Vagina (tissue), 2 donors: Measurements from ENCODE around the gene MSI2. TPM values are rescaled to one million over a fixed set of nuclear protein-coding genes. Genes with fewer than 3 reads are reported as not detected.

Experiments
- DNase-seq, 2 donors: peaks; one replicate each; pipeline ENCODE4 v3.0.0-alpha.2; 2017; ENCODE audit errors: extremely low spot score in 2 of 2
- H3K27ac ChIP-seq: fragments of 200-600 bp; sonication (generic); one replicate; pipeline ENCODE4 v1.5.1; 2019
- H3K27me3 ChIP-seq: fragments of 200-600 bp; sonication (generic); one replicate; pipeline ENCODE4 v1.5.1; 2019
- H3K36me3 ChIP-seq, 2 donors: fragments of 200-600 bp; sonication (generic); one replicate each; pipeline ENCODE4 v1.5.1; 2017 to 2019
- H3K4me1 ChIP-seq: fragments of 200-600 bp; sonication (generic); one replicate; pipeline ENCODE4 v1.5.1; 2019
- H3K4me3 ChIP-seq, 2 donors: fragments of 200-600 bp; sonication (generic); 1 replicate in 1 of 2; 2 replicates in 1 of 2; pipeline ENCODE4 v1.5.1; 2016 to 2019
- H3K9me3 ChIP-seq: fragments of 200-600 bp; sonication (generic); one replicate; pipeline ENCODE4 v1.5.1; 2019
- CTCF ChIP-seq, 3 experiments: fragments of 450-650 bp in 2 of 3; fragments of 200-600 bp in 1 of 3; sonication (generic) in 1 of 3; IDR thresholded peaks; one replicate each; pipeline ENCODE4 v1.5.1; 2017 to 2019; ENCODE audit warnings: antibody characterized with exemption in 3 of 3, mild to moderate bottlenecking in 2 of 3, moderate library complexity in 2 of 3
- POLR2A ChIP-seq, 2 donors: fragments of 450-650 bp; IDR thresholded peaks; one replicate each; pipeline ENCODE4 v1.6.1; 2017; ENCODE audit warnings: antibody characterized with exemption in 2 of 2, mild to moderate bottlenecking in 2 of 2, moderate library complexity in 2 of 2
- POLR2AphosphoS5 ChIP-seq, 2 donors: sonication (generic); formaldehyde crosslinking; IDR thresholded peaks; one replicate each; pipeline ENCODE4 v1.9.0; 2017; ENCODE audit warnings: antibody characterized with exemption in 2 of 2, mild to moderate bottlenecking in 2 of 2, low read depth in 1 of 2; ENCODE audit not compliant: insufficient read depth in 1 of 2
- intact Hi-C: fragments of 100-400 bp; cut with DNase I; formaldehyde crosslinking; loops from one replicate; pipeline ENCODE4 v1.15.1; 2023
- total RNA-seq: library from RNA; depleted of rRNA; stranded (reverse); fragments of >200 nt; gene quantifications from one replicate; pipeline ENCODE4 v1.2.3, GENCODE V29; 2016

MSI2 gene
- total RNA-seq, 1 donor from 2014 or later: 27.3 TPM

GRCh38 chr17:57368637-57369336 lies 112.5 kb downstream of the MSI2 start:
- Histone ChIP-seq H3K36me3 (no peaks in the 10 kb centered on the region), H3K4me3 (no peak overlapping the region), H3K27me3 (no peaks in the 10 kb centered on the region), H3K9me3 (no peaks in the 10 kb centered on the region), H3K27ac (no peak overlapping the region), H3K4me1 (peaks cover 7% of the 10 kb centered on the region)
- DNase-seq: no peak
- intact Hi-C loops: no loop called here
- TF ChIP-seq POLR2AphosphoS5 (IDR thresholded peaks at IDR 0.05; ENCODE audit: insufficient read depth in 1 of 2, low read depth in 1 of 2): no peak
- no peak for TF ChIP-seq POLR2A (IDR thresholded peaks at IDR 0.05)
- no peak for TF ChIP-seq CTCF (IDR thresholded peaks at IDR 0.05)

GRCh38 chr17:57369509-57369945 lies 113.2 kb downstream of the MSI2 start:
- Histone ChIP-seq H3K4me1 (peaks cover 7% of the 10 kb centered on the region), H3K9me3 (no peaks in the 10 kb centered on the region), H3K27me3 (no peaks in the 10 kb centered on the region), H3K4me3 (no peak overlapping the region), H3K36me3 (no peaks in the 10 kb centered on the region), H3K27ac (no peak overlapping the region)
- intact Hi-C loops: no loop called here
- DNase-seq: no peak
- no peak for TF ChIP-seq POLR2AphosphoS5 (IDR thresholded peaks at IDR 0.05; ENCODE audit: insufficient read depth in 1 of 2, low read depth in 1 of 2)
- no peak for TF ChIP-seq CTCF (IDR thresholded peaks at IDR 0.05)
- TF ChIP-seq POLR2A (IDR thresholded peaks at IDR 0.05): no peak

- Histone ChIP-seq H3K4me3 (no peak overlapping the region), H3K4me1 (peaks cover 7% of the 10 kb centered on the region), H3K27ac (no peak overlapping the region), H3K27me3 (no peaks in the 10 kb centered on the region), H3K36me3 (no peaks in the 10 kb centered on the region), H3K9me3 (no peaks in the 10 kb centered on the region)
- intact Hi-C loops: no loop called here
- DNase-seq: no peak
- TF ChIP-seq POLR2A (IDR thresholded peaks at IDR 0.05) (no peak), POLR2AphosphoS5 (IDR thresholded peaks at IDR 0.05; ENCODE audit: insufficient read depth in 1 of 2, low read depth in 1 of 2) (no peak), CTCF (IDR thresholded peaks at IDR 0.05) (no peak)
Measured at GRCh38 chr17:57370037-57370581, 113.8 kb downstream of the MSI2 start.

- Histone ChIP-seq H3K4me1 (peaks cover 7% of the 10 kb centered on the region), H3K4me3 (no peak overlapping the region), H3K36me3 (no peaks in the 10 kb centered on the region), H3K27me3 (no peaks in the 10 kb centered on the region), H3K9me3 (no peaks in the 10 kb centered on the region), H3K27ac (no peak overlapping the region)
- no peak for DNase-seq
- no peak for TF ChIP-seq CTCF (IDR thresholded peaks at IDR 0.05)
- no peak for TF ChIP-seq POLR2AphosphoS5 (IDR thresholded peaks at IDR 0.05; ENCODE audit: insufficient read depth in 1 of 2, low read depth in 1 of 2)
- TF ChIP-seq POLR2A (IDR thresholded peaks at IDR 0.05): no peak
- intact Hi-C loops: no loop called here
Measured at GRCh38 chr17:57370619-57371018, 114.3 kb downstream of the MSI2 start.

- H3K4me1 ChIP-seq: peaks cover 7% of the 10 kb centered on the region
- no peaks in the 10 kb centered on the region for H3K9me3 ChIP-seq
- H3K4me3 ChIP-seq: no peak overlapping the region
- TF ChIP-seq POLR2AphosphoS5 (IDR thresholded peaks at IDR 0.05; ENCODE audit: insufficient read depth in 1 of 2, low read depth in 1 of 2): no peak
- no peak for TF ChIP-seq POLR2A (IDR thresholded peaks at IDR 0.05)
- no peak for TF ChIP-seq CTCF (IDR thresholded peaks at IDR 0.05)
- no peaks in the 10 kb centered on the region for H3K27me3 ChIP-seq
- no peak overlapping the region for H3K27ac ChIP-seq
- intact Hi-C loops: no loop called here
- no peak for DNase-seq
- no peaks in the 10 kb centered on the region for H3K36me3 ChIP-seq
Measured at GRCh38 chr17:57372156-57372555, 115.8 kb downstream of the MSI2 start.
